Stimulated activated CD4-positive, alpha-beta T cell treated with anti-CD3 and anti-CD28 coated beads, Interleukin-2, amount 100 ng/mL, for 4 hours (primary cell): ENCODE data around the gene C11orf68.

ENCODE experiments used
- DNase-seq: peaks from one replicate; pipeline ENCODE4 v3.0.0-alpha.2; 2020; ENCODE audit warnings: low read depth

C11orf68 gene

DNA sequence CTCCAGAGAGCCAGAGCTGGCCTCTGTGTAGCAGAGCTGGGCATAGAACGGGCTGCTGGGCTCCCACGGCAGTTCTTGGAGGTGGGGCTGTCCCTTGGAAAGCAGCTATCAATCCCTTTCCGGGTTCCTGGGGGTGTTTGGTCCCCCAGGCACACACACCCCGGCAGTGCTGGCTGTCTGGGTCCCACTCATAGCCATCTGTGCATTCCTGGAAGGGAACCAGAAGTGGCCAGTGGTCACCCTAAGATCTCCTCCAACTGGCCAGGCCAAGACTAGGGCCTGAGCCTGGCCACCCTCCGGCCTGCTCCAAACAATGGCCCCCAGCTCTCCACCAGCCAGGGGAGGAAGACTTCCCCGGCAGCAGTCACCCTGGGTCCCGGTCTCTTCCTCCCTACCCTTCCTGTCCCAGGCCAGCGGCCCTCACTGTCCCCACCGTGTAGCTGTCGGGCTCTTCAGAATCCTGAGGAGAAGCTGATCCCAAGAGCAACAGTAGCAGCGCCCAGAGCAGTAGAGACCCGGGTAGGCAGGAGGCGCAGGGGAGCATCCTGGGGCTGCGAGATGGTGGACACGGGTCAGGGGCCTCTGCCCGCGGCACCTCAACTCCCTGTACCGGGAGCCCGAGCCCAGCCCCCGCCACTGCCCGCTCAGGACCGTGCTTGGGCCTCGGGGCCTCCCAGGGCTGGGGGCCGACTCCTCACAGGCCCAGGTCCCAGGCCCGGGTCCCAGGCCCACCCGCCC, 46.9 kb downstream of the C11orf68 start:
- DNase-seq: no peak

DNA sequence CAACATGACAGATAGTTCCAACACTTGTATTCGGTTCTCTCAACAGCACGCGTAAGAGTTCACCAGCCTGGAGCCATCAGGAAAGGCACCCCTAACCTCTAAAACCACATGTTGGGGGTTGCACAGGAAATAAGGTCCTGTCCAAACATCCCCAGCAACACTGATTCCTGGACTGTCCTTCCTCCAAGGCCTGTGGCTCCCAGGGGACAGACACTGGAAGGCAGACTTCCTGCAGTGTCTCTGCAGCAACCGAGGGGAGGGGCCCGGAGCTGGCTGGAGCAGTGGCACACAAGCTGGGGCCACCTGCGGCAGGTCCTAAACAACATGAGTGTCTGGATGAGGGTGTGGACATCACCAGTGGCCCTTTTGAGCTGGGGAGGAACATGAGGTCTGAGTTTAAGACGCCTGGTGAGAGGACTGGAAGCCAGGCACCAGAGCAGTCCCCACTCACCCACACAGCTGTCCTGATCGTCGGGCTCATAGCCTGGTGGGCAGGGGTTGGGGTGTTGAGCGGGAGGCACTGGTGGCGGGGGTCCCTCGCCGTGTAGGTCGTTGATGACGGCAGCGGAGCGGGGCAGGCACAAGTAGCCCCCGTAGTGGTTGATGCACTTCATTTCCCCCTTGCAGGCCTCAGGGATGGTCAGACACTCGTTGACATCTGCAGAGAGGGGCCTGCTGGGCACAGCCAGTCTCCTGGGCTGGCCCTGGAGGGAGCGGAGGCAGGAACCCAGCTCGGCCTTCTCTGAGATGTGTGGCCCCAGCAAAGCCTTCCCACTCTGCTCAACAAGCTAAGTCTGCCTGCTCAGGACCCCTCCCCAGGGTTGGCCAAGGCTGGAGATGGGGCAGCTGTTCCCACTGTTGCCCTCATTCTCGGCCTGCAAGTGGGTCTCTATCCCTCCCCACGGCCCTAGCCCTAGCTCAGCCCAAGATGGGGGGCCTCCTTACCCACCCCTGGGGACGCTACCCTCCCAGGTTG, 47.9 kb downstream of the C11orf68 start:
- DNase-seq: no peak

DNA sequence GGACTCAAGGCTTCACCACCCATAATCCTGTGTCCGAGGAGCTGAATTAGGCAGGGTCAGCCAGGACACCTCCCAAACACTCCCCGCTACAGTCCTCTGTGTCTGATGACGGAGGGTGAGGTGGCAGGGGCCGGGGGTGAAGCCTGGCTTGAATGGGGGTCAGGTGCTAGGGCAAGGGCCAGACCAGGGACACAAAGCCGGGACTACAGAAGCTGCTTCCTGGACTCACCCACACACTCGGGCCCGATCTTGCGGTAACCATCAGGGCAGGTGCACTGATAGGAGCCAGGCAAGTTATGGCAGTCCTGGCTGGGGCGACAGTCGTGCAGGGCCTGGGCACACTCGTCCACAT, 48.6 kb downstream of the C11orf68 start:
- no peak for DNase-seq

DNA sequence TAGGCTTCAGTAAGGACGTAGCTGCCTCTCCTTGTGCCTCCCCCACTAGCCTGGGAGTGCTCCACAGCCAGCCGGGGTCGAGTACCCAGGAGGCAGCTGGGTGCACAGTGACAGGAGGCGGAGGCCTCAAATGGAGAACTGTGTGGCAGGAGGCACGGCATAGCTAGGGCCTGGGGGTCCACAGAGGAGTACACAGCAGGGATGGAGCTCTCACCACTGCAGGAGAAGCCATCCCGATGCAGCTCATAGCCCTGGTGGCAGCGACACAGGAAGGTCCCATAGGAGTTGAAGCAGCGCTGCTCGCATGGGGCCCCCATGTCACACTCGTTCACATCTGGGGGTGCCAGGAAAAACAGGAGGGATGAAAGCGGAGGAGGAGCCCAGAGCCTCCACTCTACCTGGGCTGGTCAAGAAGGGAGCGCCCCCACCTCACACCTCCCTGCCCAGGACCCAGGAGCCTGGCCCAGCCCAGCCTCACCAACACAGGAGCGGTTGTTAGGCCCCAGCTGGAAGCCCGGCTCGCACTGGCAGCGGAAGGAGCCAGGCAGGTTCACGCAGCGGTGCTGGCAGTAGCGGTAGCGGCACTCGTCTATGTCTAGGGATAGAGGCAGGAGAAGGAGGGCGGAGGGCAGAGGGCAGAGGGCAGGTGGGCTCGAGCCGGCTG, 49.1 kb downstream of the C11orf68 start:
- no peak for DNase-seq

DNA sequence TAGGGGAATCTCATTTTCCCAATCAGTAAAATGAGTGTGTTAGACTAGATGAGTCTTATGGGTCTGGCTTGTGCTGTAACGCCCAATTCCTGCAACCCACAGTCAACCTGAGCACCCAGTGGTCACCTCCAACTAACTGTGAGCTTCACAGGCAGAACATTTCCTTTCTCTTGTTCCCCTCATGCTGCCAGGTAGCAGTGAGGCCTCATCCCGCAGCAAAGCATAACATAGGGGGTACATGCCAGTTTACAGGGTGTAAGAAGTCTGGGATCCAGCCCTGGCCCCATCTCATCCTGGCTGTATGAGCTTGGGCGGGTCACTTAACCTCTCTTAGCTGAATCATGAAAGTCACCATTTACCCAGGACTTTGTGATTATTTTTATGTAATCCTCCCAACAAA, 50.0 kb downstream of the C11orf68 start:
- DNase-seq: no peak

DNA sequence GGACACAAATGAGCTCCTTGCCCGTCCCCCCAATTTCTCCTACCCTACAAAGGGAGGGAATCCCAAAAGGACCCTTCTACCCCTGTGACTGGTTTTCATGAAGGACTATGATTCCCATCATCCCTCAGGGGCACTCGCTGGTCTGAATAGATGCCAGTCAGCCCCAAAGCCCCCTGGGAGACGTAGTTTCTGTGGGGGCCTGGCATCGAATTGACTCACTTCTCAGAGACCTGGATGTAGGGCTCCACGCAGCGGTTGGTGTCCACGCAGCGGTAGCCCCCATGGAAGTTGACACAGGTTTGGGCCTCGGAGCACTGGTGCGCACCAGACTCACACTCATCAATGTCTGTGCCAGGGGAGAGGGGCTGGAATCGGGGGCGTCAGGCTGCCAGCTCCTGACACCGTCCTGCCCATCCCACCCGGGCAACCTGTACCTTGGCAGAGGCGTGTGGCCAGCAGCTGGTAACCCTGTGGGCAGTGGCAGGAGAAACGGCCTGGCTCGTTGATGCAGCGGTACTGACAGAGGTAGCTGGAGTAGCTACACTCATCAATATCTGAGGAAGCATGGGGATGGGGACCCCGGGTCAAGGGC, 50.7 kb downstream of the C11orf68 start:
- DNase-seq: no peak

DNA sequence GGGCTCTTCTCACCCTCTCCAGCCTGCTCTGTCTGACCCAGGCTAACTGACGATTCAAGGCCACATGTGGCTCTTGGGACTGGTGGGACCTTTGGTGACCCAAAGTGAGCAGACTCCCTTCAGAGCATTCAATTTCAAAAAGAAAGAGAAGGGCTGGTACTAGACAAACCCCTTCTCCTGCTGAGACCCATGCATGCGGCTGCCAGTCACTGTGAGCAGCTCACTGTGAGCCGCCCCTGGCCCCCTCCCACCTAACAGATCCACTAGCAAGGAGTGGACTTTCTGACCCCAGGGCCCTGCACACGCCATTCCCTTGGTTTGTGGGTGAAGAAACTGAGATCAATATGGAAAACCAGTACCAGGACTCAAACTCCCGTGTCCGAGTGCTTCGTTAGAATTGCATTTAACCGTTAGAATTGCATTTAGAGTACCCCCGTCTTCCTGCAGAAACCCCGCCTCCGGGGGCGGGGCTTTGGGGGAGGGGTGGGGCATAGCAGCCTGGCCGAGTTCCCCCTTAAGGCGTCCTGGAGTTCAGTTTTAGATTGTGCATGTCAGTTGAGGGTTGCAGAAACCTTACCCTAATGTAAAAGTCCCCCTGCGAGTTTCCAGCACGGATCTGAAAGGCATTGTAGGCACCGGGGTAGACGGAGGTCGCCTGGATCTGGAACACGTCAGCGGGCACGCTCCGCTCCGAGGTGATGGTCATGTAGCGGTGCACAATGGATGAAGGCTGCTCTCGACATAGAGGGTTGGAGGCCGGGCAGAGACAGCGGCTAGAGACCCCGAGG, 51.4 kb downstream of the C11orf68 start:
- no peak for DNase-seq
